NT2/D1 (cell line): Measurements from ENCODE around the gene VAV2.

Experiments used
- SUZ12 ChIP-seq: IDR thresholded peaks from 2 replicates; pipeline ENCODE4 v1.6.1; 2011; ENCODE audit not compliant: insufficient read length, insufficient read depth; ENCODE audit errors: extremely low read depth
- YY1 ChIP-seq: IDR thresholded peaks from 2 replicates; pipeline ENCODE4 v1.6.1; 2011; ENCODE audit not compliant: insufficient read length, insufficient read depth
- ZNF274 ChIP-seq: IDR thresholded peaks from 2 replicates; pipeline ENCODE4 v1.6.1; 2011; ENCODE audit warnings: mild to moderate bottlenecking, low read depth, low read length

DNA sequence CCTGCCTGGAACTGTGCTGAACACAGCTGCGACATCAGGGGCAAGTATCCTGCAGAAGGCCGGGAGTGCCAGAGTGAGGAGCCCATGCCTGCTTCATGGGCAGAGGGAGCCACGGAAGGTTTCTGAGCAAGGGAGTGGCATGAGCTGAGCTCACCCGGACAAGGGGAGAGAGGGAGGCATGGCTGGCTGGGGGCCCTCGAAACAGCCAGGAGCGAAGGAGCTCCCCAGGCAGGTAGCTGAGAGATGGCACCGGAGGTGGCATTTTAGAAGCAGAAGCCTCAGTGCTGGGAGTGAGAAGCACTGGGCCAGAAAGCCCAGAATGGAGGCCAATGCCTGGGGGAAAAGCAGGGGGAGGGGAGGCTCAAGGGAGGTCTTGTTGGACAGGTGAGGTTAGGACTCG lies 197.1 kb downstream of the VAV2 start:
- TF ChIP-seq YY1 (no peak), SUZ12 (no peak), ZNF274 (no peak)
